ENCODE results near the gene CLN6. TPM values are rescaled to one million over a fixed set of nuclear protein-coding genes. Genes with fewer than 3 reads are reported as not detected.

The CLN6 gene
- total and polyA plus RNA-seq, 2 of the 4 experiments (the other 2 are of a cell fraction), result 6.5 to 31.9 TPM

- peaks cover 11% of the 10 kb centered on the region; the same call in 1 of the 2 replicates for H4K20me1 ChIP-seq (ENCODE audit: insufficient read depth, low read length)
- peaks cover 9% of the 10 kb centered on the region for H3K4me1 ChIP-seq (ENCODE audit: control insufficient read depth, insufficient read depth, low read length)
- no peak overlapping the region for H3K27ac ChIP-seq (ENCODE audit: insufficient read depth, low read length)
- no peak overlapping the region for H2BK20ac ChIP-seq (ENCODE audit: low read depth, low read length)
- H2BK15ac ChIP-seq (ENCODE audit: low read depth, low read length), result no peak overlapping the region
- no peak for DNase-seq
- H3K36me3 ChIP-seq (ENCODE audit: control insufficient read depth, insufficient read depth, low read length), result peaks cover 12% of the 10 kb centered on the region
- intact Hi-C loops (cut with micrococcal nuclease), result no loop called here
- no peak overlapping the region for H3K9ac ChIP-seq (ENCODE audit: low read depth, low read length)
- no peak overlapping the region for H4K91ac ChIP-seq (ENCODE audit: insufficient read depth, low read depth, low read length)
- no peak overlapping the region for H4K8ac ChIP-seq (ENCODE audit: low read depth in 2 of 2, low read length in 2 of 2)
- H3K4ac ChIP-seq (ENCODE audit: low read depth, low read length), result no peak overlapping the region
- no peak overlapping the region for H2BK120ac ChIP-seq (ENCODE audit: low read depth, low read length)
- no TSS peak for BruUV-seq (replicated peaks)
- no peak for ATAC-seq (ENCODE audit: low read depth)
- no peak overlapping the region for H3K4me2 ChIP-seq (ENCODE audit: low read depth, low read length)
- no peak overlapping the region for H3K23ac ChIP-seq (ENCODE audit: low read depth, low read length)
- dilution Hi-C loops (cut with HindIII; ENCODE audit: low sequenced_read_pairs, unreplicated experiment), result no loop called here
- no peak overlapping the region for H3K4me3 ChIP-seq (ENCODE audit: insufficient read depth, low read depth, low read length)
- ChIA-PET CTCF (interaction anchor here (1.4 kb wide), 1 partner anchor 11 kb away, joined by 3 read pairs; no protein-coding TSS in a partner anchor), POLR2A (ENCODE audit: unreplicated experiment) (interaction anchor here (0.6 kb wide), 1 partner anchor 37 kb away, joined by 4 read pairs; no protein-coding TSS in a partner anchor)
- in situ Hi-C loops (cut with MboI; ENCODE audit: low sequenced_read_pairs), result no loop called here
- H3K9me1 ChIP-seq (ENCODE audit: insufficient read depth, low read length), result peaks cover 11% of the 10 kb centered on the region
- H3K56ac ChIP-seq (ENCODE audit: extremely low read depth, insufficient read depth, low read length), result no peak overlapping the region
- TF ChIP-seq BHLHE40 (IDR thresholded peaks at IDR 0.05; ENCODE audit: low read depth, low read length), result no peak
- TF ChIP-seq CEBPB (IDR thresholded peaks at IDR 0.05; ENCODE audit: low read depth, low read length), result no peak
- TF ChIP-seq RCOR1 (IDR thresholded peaks at IDR 0.05; ENCODE audit: insufficient replicate concordance, low read length), result no peak
- no peak for TF ChIP-seq USF2 (IDR thresholded peaks at IDR 0.05; ENCODE audit: low read depth, low read length)
- TF ChIP-seq MAFK (IDR thresholded peaks at IDR 0.05; ENCODE audit: low read depth, low read length), result no peak
- TF ChIP-seq NFE2L2 (IDR thresholded peaks at IDR 0.05; ENCODE audit: low read depth, low read length), result no peak
- TF ChIP-seq SMC3 (IDR thresholded peaks at IDR 0.05; ENCODE audit: low read depth, low read length), result no peak
- TF ChIP-seq RAD21 (IDR thresholded peaks at IDR 0.05; ENCODE audit: low read length), result no peak
- no peak for TF ChIP-seq POLR2A (IDR thresholded peaks at IDR 0.05; ENCODE audit: low read depth, low read length)
- no peak for TF ChIP-seq CHD1 (IDR thresholded peaks at IDR 0.05; ENCODE audit: low read depth, low read length)
- no peak for TF ChIP-seq FOS (IDR thresholded peaks at IDR 0.05; ENCODE audit: low read depth, low read length)
- H2BK5ac ChIP-seq (ENCODE audit: low read depth, low read length, poor library complexity, severe bottlenecking), result no peak overlapping the region
- no peak overlapping the region for H2AK5ac ChIP-seq (ENCODE audit: low read depth, low read length)
- H3K79me1 ChIP-seq (ENCODE audit: low read depth in 1 of 2, low read length in 2 of 2), result peaks cover 0 to 17% of the 10 kb centered on the region in 2 experiments; a peak in 2 of 4 replicates
- H4K5ac ChIP-seq (ENCODE audit: low read depth, low read length), result no peak overlapping the region
- H2AK9ac ChIP-seq (replicated peaks; ENCODE audit: low read depth, low read length, poor library complexity), result no peak overlapping the region
- no peak overlapping the region; the same call in 1 of the 2 replicates for H3K14ac ChIP-seq (replicated peaks; ENCODE audit: low read depth, low read length)
- H3K18ac ChIP-seq (ENCODE audit: low read depth, low read length), result no peak overlapping the region
- no peaks in the 10 kb centered on the region for H3K9me3 ChIP-seq (ENCODE audit: control insufficient read depth, insufficient read depth, low read length)
- H3K27me3 ChIP-seq (ENCODE audit: control insufficient read depth, insufficient read depth, low read length), result no peaks in the 10 kb centered on the region
- WGBS, 2 experiments (ENCODE audit: extremely low coverage in 2 of 2, insufficient read length in 1 of 2), result 0% methylated on average over 1 of the region's 3 CpGs; no CpG with 5 or more reads in 1 of the 2 experiments
- H2AFZ ChIP-seq (replicated peaks; ENCODE audit: low read length, poor library complexity), result no peak overlapping the region
These were observed 38.0 kb downstream of the CLN6 start for GRCh38 chr15:68191555-68191954.
